HG03135 (cell line): ENCODE results near the gene SPRY1.

Source experiments
- ATAC-seq: cut with Tn5 transposase; IDR thresholded peaks from one replicate; pipeline ENCODE4 v1.9.1; 2021; ENCODE audit warnings: mild to moderate bottlenecking, moderate library complexity; ENCODE audit not compliant: unreplicated experiment

The SPRY1 gene

GRCh38 chr4:123438031-123438430 is 41.4 kb downstream of the SPRY1 start:
- ATAC-seq: no peak

DNA sequence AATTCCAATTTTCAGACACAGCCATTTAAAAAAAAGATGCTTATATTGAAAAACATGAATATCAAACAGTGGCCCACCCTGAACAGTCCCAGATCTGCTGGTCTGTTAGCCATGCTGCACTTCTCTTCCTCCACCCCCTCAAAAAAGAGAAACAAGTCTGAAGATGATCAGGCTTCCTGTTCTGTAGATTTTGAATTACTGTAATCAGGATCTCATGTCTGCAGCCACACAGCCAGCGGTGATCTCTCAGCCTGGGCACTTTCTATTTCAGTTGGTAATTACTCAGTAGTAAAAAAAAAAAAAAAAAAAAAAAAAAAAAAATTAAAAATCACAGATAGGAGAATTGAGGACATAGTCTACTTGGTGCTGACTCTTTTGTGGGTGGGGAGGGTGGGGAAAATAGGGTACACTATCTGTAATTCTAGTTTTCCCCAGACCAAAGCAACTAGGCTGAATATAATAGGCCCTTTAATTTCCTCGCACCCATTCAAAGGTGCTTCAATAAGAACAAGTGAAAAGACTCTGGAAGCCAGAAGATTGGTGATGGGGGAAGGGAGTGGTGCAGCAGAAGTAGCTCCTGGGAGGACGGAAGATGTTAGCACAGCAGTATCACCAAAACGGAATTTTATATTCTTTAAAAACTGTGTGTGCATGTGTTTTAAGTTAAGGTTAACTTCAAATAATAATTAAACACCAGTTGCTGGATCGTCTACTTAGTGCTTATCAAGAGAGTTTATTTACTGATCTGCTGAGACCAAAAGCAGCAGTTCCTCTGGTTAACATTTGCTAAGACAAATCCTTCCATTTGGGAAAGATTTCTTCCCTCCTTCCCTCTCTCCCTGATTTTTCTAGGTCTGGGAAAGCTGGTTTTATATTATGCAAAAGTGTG is 47.0 kb downstream of the SPRY1 start:
- peak; percentile 72 for ATAC-seq

- peak; percentile 77 for ATAC-seq
These were observed 47.7 kb downstream of the SPRY1 start for GRCh38 chr4:123444290-123444731.

GRCh38 chr4:123446865-123447474 is 50.4 kb downstream of the SPRY1 start:
- ATAC-seq: no peak

DNA sequence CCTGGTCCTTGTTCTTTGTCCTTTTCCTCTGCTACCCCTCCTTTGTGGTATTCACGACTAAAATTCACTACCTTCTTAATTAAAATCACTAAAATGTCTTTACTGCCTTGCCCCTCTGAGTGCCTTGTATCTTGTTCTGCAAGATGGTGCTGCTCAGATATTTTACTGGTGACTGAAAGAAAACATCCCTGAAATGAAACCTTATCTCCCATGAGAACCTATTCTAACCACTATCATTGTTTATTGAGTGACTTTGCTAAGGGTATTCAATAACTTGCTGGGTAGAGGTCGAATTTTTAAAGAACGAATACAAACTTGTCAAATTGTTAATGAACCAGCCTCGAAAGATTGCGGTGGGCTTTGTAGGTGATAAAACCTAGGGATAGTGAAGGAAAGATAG is 52.8 kb downstream of the SPRY1 start:
- no peak for ATAC-seq

DNA sequence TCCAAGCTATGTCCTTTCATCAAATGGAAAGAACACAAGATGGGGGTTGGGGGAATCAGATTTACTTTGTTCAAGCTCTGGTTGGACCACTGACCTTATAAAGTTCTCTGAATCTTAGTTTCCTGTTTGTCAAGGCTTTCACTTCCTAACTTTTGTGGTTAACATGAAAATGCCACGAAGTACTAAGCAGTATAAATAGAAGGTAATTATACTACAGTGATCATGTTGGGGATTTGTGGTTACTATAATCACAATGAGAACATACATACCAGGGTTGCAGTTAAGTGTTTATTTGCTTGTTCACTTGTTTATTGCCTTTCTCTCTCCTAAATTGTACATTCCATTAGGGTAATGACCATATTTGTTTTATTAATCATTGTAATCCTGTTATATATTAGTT is 53.2 kb downstream of the SPRY1 start:
- ATAC-seq: peak; percentile 89

DNA sequence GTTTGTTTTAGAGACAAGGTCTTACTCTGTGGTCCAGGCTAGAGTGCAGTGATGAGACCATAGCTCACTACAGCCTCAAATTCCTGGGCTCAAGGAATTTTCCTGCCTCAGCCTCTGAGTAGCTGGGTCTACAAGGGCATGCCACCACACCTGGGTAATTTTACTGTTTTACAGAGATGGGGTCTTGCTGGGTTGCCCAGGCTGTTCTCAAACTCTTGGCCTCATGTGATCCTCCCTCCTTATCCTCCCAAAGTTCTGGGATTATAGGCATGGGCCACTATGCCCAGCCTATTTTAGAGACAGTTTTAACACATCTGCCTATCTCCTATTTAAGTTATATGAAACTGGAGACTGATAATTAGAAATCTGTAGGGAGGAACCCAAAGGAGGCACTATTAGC is 53.8 kb downstream of the SPRY1 start:
- no peak for ATAC-seq

DNA sequence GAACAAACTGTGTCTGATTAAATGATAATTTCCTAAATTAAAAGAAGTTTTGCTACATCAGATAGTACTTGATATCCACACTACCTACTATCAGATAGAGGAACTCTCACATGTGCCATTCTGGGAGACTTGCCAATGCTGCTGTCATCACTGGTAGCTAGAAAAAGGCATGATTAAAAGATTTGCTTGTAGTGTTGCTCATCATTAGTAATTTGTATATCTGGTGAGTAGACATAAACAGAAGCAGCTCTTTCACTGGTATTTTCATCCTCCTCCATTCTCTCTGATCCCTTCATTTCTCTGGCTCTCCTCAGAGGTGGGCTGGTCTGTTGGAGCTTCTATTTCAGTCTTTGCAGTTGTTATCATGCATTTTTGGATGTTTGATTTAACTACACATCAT is 56.0 kb downstream of the SPRY1 start:
- no peak for ATAC-seq

GRCh38 chr4:123453061-123453680 is 56.6 kb downstream of the SPRY1 start:
- no peak for ATAC-seq
